Measurements from ENCODE around the gene CTNNA1. TPM values are rescaled to one million over a fixed set of nuclear protein-coding genes. Genes with fewer than 3 reads are reported as not detected.

Gene CTNNA1
- total RNA-seq, 4 donors from 2014 or later = 239 to 305 (median 277) TPM

DNA sequence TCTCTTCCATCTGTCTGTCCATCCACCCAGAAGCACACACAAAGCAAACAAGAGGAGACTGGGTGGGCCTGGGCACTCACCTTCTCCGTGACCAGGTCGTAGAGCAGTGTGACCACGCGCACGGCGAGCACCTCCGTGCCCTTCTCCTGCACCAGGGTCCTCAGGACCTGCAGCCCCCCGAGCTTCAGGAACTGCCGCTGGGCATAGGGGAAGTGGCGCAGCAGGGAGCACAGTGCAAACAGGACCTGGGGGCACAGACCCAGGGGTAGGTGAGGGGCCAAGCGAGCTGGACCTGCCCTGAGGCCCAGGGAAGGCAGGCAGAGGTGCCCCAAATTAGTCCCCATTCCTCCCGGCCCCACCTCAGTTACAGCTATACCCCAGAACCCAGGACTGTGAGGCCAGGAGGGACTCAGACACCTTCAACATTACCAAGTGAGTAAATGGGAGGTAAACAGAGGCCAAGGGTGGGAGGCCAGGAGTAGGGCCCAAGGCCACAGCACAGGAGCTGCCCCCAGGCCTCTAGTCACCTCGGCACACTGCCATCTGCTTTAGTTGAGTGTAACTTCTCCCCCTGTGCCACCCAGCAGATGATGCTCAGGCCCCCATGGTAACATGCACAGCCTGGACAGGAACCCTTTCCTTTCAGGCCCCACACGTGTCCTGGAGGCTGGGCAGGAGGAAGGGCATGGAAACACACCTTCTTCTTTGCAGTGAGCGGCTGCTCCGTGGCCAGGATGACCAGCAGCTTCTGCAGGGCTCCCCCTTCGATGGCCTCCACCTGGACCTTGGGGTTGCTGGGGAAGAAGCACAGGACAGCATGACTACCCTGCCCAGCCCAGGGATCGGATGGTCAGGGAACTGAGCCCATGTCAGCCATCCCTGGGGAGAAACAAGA, 198.1 kb downstream of the CTNNA1 start:
- TF ChIP-seq, protein P1, sequence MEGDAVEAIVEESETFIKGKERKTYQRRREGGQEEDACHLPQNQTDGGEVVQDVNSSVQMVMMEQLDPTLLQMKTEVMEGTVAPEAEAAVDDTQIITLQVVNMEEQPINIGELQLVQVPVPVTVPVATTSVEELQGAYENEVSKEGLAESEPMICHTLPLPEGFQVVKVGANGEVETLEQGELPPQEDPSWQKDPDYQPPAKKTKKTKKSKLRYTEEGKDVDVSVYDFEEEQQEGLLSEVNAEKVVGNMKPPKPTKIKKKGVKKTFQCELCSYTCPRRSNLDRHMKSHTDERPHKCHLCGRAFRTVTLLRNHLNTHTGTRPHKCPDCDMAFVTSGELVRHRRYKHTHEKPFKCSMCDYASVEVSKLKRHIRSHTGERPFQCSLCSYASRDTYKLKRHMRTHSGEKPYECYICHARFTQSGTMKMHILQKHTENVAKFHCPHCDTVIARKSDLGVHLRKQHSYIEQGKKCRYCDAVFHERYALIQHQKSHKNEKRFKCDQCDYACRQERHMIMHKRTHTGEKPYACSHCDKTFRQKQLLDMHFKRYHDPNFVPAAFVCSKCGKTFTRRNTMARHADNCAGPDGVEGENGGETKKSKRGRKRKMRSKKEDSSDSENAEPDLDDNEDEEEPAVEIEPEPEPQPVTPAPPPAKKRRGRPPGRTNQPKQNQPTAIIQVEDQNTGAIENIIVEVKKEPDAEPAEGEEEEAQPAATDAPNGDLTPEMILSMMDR (IDR thresholded peaks at IDR 0.05; ENCODE audit: low read depth) = no peak

DNA sequence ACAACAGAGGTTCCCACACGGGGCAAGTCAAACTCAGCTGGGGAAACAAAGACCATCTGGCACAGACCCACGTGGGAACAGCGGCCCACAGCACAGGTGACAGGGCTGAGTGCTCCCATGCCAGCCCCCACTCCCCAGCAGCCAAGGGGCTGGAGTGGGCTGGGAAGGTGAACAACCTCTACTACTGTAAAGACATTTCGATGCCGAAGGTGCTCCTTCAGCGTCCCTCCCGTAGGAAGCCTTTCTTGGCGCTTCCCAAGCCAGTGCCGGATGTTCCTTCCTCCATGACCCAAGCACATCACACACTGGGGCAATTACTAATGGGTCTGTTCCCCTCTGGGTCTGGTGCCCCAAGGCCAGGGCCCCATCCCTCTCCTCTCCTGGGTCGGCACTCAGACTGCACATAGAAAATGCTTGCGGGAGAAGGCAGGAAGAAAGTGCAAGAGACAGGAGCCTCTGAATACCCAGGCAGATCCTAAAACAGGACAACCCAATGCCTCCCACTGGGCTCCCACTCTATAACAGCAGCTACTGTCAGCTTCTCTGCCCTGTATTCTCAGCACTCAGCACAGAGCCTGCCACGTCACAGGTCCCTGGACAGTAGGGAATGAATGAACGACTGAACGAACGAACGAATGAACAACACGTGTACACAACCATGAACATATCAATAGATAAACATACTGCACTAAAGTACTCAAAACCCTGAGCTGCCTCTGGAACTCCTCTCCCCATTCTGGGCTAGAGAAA, 198.9 kb downstream of the CTNNA1 start:
- TF ChIP-seq, protein P1 (IDR thresholded peaks at IDR 0.05; ENCODE audit: low read depth) = no peak

DNA sequence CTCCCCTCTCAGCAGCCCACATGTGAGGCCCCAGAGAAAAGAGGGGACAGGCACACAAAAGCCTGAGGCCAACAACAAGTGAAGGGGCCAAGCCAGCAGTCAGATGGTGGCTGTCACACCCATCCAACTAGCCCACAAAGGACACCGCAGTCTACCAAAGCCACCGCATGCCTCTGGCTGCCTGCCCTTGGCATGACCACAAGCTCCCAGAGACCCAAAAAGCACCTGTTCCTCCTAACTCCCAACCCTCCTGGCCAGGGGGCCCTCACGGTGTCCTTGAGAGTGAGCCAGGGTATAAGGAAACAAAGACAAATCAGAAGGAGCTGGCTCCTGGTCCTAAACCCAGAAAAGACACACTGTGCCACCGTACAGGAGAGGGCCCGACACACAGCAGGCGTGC, 199.7 kb downstream of the CTNNA1 start:
- TF ChIP-seq, protein P1 (IDR thresholded peaks at IDR 0.05; ENCODE audit: low read depth) = no peak

- TF ChIP-seq, protein P1 (IDR thresholded peaks at IDR 0.05; ENCODE audit: low read depth) = no peak
Measured at GRCh38 chr5:138953387-138954256, 200.4 kb downstream of the CTNNA1 start.

DNA sequence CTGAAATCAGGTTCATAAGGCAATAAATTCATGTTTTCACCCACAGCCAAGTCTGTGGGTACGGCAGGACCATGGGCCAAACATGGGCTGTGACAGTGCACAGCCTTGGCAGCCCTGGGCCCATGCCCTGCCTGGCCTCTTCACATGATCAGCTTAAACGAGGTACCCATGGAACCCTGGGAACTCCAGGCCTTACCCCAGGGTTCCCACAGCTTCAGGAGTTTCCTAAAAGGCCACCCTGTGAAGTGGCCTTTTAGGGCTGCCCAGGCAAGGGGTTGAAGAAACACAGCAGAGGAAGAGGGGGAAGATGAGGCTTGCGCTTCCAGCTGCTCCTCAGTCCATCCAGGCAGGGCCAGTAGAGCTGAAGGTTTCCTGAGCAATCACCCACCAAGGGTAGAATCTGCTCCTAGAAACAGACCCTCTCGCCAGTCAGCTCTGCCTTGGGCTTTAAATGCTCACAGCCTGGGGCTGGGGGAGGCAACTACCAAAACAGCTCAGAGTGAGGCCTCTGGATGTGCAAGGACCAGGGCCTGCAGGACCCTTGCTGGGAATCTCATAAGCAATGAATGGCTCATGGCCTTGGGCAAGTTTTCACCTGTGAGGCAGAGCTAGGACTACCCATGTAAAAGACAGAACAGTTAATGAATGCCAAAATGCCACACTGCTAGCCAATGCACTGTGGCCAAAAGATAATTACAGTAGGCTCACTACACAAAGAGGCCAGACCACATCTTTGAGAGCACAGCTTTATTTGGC, 201.2 kb downstream of the CTNNA1 start:
- TF ChIP-seq, protein P1 (IDR thresholded peaks at IDR 0.05; ENCODE audit: low read depth) = no peak

DNA sequence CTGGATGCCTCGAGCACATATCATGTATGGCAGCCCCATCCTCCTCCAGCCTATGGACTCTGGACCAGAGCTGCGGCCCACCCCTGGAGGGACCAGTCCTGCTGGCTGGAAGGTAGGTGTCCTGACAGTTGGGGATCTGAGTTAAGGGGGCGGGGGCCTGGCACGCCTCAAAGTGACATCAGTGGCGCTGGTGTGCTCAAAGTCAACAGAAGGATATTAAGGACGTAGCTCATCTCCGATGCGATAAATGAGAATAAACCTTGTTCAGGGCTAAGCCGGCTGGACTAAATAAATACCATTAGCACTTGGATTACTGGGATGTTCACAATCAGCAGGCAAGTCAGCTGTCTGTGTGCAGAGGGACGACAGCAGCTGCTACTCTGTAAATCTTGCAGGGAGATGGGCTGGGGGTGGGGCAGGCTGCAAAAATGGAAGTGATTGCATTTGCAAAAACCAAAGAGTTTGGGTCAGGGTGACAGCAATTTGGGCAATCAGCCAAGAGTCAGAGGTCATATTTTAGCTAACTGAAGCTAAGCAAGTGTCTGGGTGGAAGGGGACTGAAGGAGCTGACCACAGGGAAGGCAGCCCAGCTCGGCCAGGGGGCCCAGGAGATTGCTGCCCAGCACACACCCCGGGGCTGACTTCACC, 201.9 kb downstream of the CTNNA1 start:
- TF ChIP-seq, protein P1 (IDR thresholded peaks at IDR 0.05; ENCODE audit: low read depth) = no peak
